ENCODE results near the gene INPP5E.

GRCh38 chr9:136403915-136404800 lies 35.5 kb downstream of the INPP5E start:
- TF ChIP-seq CTCF (IDR thresholded peaks at IDR 0.05) (no peak), POLR2A (IDR thresholded peaks at IDR 0.05) (no peak)
